ENCODE results near the gene CEP128. TPM values are rescaled to one million over a fixed set of nuclear protein-coding genes. Genes with fewer than 3 reads are reported as not detected.
"Not testable (repeated sequence)": the region's sequence is repeated elsewhere in the genome, so short reads cannot be mapped to it uniquely, and the experiment has no call there.

CEP128 gene
- total and polyA plus RNA-seq, 7 experiments from 2014 or later: 4.2 to 22.8 (median 9.9) TPM

- peak overlapping the region in 1 of 9 donors; percentile 50 for H3K27ac Mint-ChIP-seq
- DNase-seq (no peak), ATAC-seq (no peak)
- Histone ChIP-seq H3K9me3 (ENCODE audit: control insufficient read depth in 2 of 3, low read length in 3 of 3) (no peaks in the 10 kb centered on the region), H3K4me3 (ENCODE audit: low read length) (no peak overlapping the region), H3K36me3 (ENCODE audit: control insufficient read depth in 2 of 3, insufficient read depth in 3 of 3, low read length in 3 of 3) (no peaks in the 10 kb centered on the region), H3K27me3 (ENCODE audit: control insufficient read depth in 2 of 2, insufficient read depth in 2 of 2, low read length in 2 of 2) (no peaks in the 10 kb centered on the region), H3K27ac (ENCODE audit: low read depth, low read length) (no peak overlapping the region), H3K4me1 (ENCODE audit: control insufficient read depth in 2 of 2, insufficient read depth in 2 of 2, low read length in 2 of 2) (peaks cover 15 to 19% of the 10 kb centered on the region in 2 donors)
- peak overlapping the region in 3 of 10 donors; percentile 9 to 54 (median 29) for H3K4me3 Mint-ChIP-seq
- ChIA-PET POLR2A (interaction anchor here (1.5 kb wide), 1 partner anchor 262 kb away, joined by 3 read pairs; no protein-coding TSS in a partner anchor), CTCF (interaction anchor here (6.1 kb wide), 1 partner anchor 31 kb away, joined by 81 read pairs; no protein-coding TSS in a partner anchor)
- intact Hi-C loops (cut with micrococcal nuclease): loop anchor here in 1 of 2 donors (5.0 kb wide), 1 partner anchor 575 kb away; the partner anchor contains the start of gene SEL1L
- peaks cover 17 to 66% (median 44%) of the 10 kb centered on the region in 7 donors for H3K4me1 Mint-ChIP-seq
- peaks cover 0 to 23% (median 0%) of the 10 kb centered on the region in 5 donors for H3K36me3 Mint-ChIP-seq
- peaks cover 0 to 39% (median 0%) of the 10 kb centered on the region in 5 donors for H3K27me3 Mint-ChIP-seq
- H3K9me3 Mint-ChIP-seq: peaks cover 0 to 5% (median 0%) of the 10 kb centered on the region in 11 donors
Observed at GRCh38 chr14:80956922-80957321, 15.4 kb upstream of the CEP128 start.

- no peaks in the 10 kb centered on the region for H3K9me3 ChIP-seq (ENCODE audit: control insufficient read depth in 2 of 3, low read length in 3 of 3)
- ChIA-PET POLR2A (interaction anchor here (0.6 to 1.5 kb wide), 4 partner anchors 31 to 579 kb away, joined by 3 read pairs; no protein-coding TSS in a partner anchor), CTCF (interaction anchor here (0.7 to 6.1 kb wide), 3 partner anchors 12 to 256 kb away, joined by 3 to 81 read pairs (median 4); no protein-coding TSS in a partner anchor)
- H3K9me3 Mint-ChIP-seq: peaks cover 0 to 5% (median 0%) of the 10 kb centered on the region in 11 donors
- peaks cover 0 to 19% (median 0%) of the 10 kb centered on the region in 5 donors for H3K36me3 Mint-ChIP-seq
- peaks cover 0 to 48% (median 0%) of the 10 kb centered on the region in 5 donors for H3K27me3 Mint-ChIP-seq
- peak overlapping the region in 8 of 10 donors; percentile 44 to 93 (median 82) for H3K4me3 Mint-ChIP-seq
- intact Hi-C loops (cut with micrococcal nuclease): loop anchor here in 1 of 2 donors (5.0 kb wide), 1 partner anchor 576 kb away; the partner anchor contains the start of gene SEL1L
- no peaks in the 10 kb centered on the region for H3K36me3 ChIP-seq (ENCODE audit: control insufficient read depth in 2 of 3, insufficient read depth in 3 of 3, low read length in 3 of 3)
- peaks cover 15 to 19% of the 10 kb centered on the region in 2 donors for H3K4me1 ChIP-seq (ENCODE audit: control insufficient read depth in 2 of 2, insufficient read depth in 2 of 2, low read length in 2 of 2)
- ATAC-seq: no peak
- no peak for DNase-seq
- peaks cover 17 to 62% (median 44%) of the 10 kb centered on the region in 7 donors for H3K4me1 Mint-ChIP-seq
- H3K27ac Mint-ChIP-seq: peak overlapping the region in 1 of 9 donors; percentile 36
- H3K27ac ChIP-seq (ENCODE audit: low read depth, low read length): no peak overlapping the region
- no peaks in the 10 kb centered on the region for H3K27me3 ChIP-seq (ENCODE audit: control insufficient read depth in 2 of 2, insufficient read depth in 2 of 2, low read length in 2 of 2)
- H3K4me3 ChIP-seq (ENCODE audit: low read length): peak overlapping the region; percentile 87
Observed at GRCh38 chr14:80956102-80956501, 14.6 kb upstream of the CEP128 start.

DNA sequence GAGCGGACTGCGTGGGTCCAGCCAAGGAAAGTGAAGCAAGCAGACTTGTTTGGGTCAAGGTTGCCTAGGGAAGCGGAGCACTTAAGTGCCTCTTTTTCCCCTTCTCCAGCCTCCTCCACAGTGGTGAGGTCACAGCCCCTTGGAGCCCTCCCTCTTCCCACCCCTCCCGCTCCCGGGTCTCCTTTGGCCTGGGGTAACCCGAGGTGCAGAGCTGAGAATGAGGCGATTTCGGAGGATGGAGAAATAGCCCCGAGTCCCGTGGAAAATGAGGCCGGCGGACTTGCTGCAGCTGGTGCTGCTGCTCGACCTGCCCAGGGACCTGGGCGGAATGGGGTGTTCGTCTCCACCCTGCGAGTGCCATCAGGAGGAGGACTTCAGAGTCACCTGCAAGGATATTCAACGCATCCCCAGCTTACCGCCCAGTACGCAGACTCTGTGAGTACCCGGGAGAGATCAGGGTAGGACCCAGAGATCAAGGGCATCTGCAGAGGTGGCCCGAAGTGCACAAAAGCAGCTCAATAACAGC is 13.9 kb upstream of the CEP128 start, which contains the start of gene TSHR:
TSHR (plus strand) TSS at position 206 of the 526 bp plus-strand sequence; CDS start at position 266, 60 bp downstream.
- no peaks in the 10 kb centered on the region for H3K9me3 ChIP-seq (ENCODE audit: control insufficient read depth in 2 of 3, low read length in 3 of 3)
- H3K27me3 Mint-ChIP-seq: peaks cover 0 to 54% (median 0%) of the 10 kb centered on the region in 5 donors
- H3K9me3 Mint-ChIP-seq: peaks cover 0 to 5% (median 0%) of the 10 kb centered on the region in 11 donors
- intact Hi-C loops (cut with micrococcal nuclease): loop anchor here (1.0 to 5.0 kb wide), 7 partner anchors 15 to 577 kb away; partner anchors contain the start of genes CEP128 (in 1 of the 2) and SEL1L (in 1 of the 2)
- no peaks in the 10 kb centered on the region for H3K27me3 ChIP-seq (ENCODE audit: control insufficient read depth in 2 of 2, insufficient read depth in 2 of 2, low read length in 2 of 2)
- H3K4me1 Mint-ChIP-seq: peaks cover 17 to 58% (median 44%) of the 10 kb centered on the region in 7 donors
- peak within 1 kb of the TSS; percentile 80 to 93 (median 88) for H3K4me3 Mint-ChIP-seq
- ChIA-PET POLR2A (interaction anchor here (0.8 to 1.2 kb wide), 4 partner anchors 13 to 509 kb away, joined by 3 to 4 read pairs (median 3); no protein-coding TSS in a partner anchor), CTCF (interaction anchor here (0.7 to 6.1 kb wide), 5 partner anchors 12 to 257 kb away, joined by 3 to 81 read pairs (median 3); no protein-coding TSS in a partner anchor)
- H3K27ac Mint-ChIP-seq: peak within 1 kb of the TSS in 5 of 9 donors; percentile 6 to 86 (median 54)
- H3K4me3 ChIP-seq (ENCODE audit: low read length): peak within 1 kb of the TSS; percentile 87
- no peaks in the 10 kb centered on the region for H3K36me3 ChIP-seq (ENCODE audit: control insufficient read depth in 2 of 3, insufficient read depth in 3 of 3, low read length in 3 of 3)
- no peak for ATAC-seq
- DNase-seq: peak in 5 of 9 donors; percentile 8 to 26 (median 18)
- peaks cover 0 to 18% (median 0%) of the 10 kb centered on the region in 5 donors for H3K36me3 Mint-ChIP-seq
- peaks cover 15 to 19% of the 10 kb centered on the region in 2 donors for H3K4me1 ChIP-seq (ENCODE audit: control insufficient read depth in 2 of 2, insufficient read depth in 2 of 2, low read length in 2 of 2)
- H3K27ac ChIP-seq (ENCODE audit: low read depth, low read length): no peak within 1 kb of the TSS

- DNase-seq (peak; percentile 48 to 71 (median 66)), ATAC-seq (peak; percentile 84)
- Mint-ChIP-seq H3K27ac (peak overlapping the region in 4 of 9 donors; percentile 51 to 86 (median 67)), H3K4me1 (peaks cover 12 to 51% (median 37%) of the 10 kb centered on the region in 7 donors), H3K9me3 (peaks cover 0 to 5% (median 0%) of the 10 kb centered on the region in 11 donors), H3K27me3 (peaks cover 0 to 61% (median 4%) of the 10 kb centered on the region in 5 donors), H3K36me3 (peaks cover 0 to 18% (median 0%) of the 10 kb centered on the region in 5 donors), H3K4me3 (peak overlapping the region; percentile 80 to 93 (median 88))
- Histone ChIP-seq H3K4me3 (ENCODE audit: low read length) (peak overlapping the region; percentile 87), H3K27me3 (ENCODE audit: control insufficient read depth in 2 of 2, insufficient read depth in 2 of 2, low read length in 2 of 2) (no peaks in the 10 kb centered on the region), H3K9me3 (ENCODE audit: control insufficient read depth in 2 of 3, low read length in 3 of 3) (no peaks in the 10 kb centered on the region), H3K36me3 (ENCODE audit: control insufficient read depth in 2 of 3, insufficient read depth in 3 of 3, low read length in 3 of 3) (no peaks in the 10 kb centered on the region), H3K4me1 (ENCODE audit: control insufficient read depth in 2 of 2, insufficient read depth in 2 of 2, low read length in 2 of 2) (peaks cover 12 to 18% of the 10 kb centered on the region in 2 donors), H3K27ac (ENCODE audit: low read depth, low read length) (no peak overlapping the region)
- ChIA-PET POLR2A (interaction anchor here (0.8 to 1.2 kb wide), 3 partner anchors 12 to 510 kb away, joined by 3 to 4 read pairs (median 3); no protein-coding TSS in a partner anchor), CTCF (interaction anchor here (0.6 to 6.1 kb wide), 4 partner anchors 33 to 228 kb away, joined by 3 to 81 read pairs (median 3); no protein-coding TSS in a partner anchor)
- intact Hi-C loops (cut with micrococcal nuclease): loop anchor here (1.0 to 5.0 kb wide), 11 partner anchors 14 to 578 kb away; partner anchors contain the start of genes CEP128 (in 1 of the 2) and SEL1L (in 1 of the 2)
Observed at GRCh38 chr14:80954687-80955299, 13.3 kb upstream of the CEP128 start.

DNA sequence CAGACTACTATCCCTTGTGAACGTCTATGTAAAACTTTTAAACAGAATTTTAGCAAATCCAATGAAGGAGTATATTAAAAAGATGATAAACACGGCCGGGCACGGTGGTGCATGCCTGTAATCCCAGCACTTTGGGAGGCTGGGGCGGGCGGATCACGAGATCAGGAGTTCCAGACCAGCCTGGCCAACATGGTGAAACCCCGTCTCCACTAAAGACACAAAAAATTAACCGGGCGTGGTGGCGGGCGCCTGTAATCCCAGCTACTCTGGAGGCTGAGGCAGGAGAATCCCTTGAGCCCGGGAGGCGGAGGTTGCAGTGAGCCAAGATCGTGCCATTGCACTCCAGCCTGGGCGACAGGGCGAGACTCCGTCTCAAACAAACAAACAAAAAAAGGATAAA is 11.7 kb upstream of the CEP128 start:
- H3K9me3 Mint-ChIP-seq; intact Hi-C loops (cut with micrococcal nuclease); H3K36me3 ChIP-seq (ENCODE audit: control insufficient read depth in 2 of 3, insufficient read depth in 3 of 3, low read length in 3 of 3); H3K27ac ChIP-seq (ENCODE audit: low read depth, low read length); ATAC-seq; H3K4me3 Mint-ChIP-seq; H3K4me3 ChIP-seq (ENCODE audit: low read length); H3K27me3 ChIP-seq (ENCODE audit: control insufficient read depth in 2 of 2, insufficient read depth in 2 of 2, low read length in 2 of 2); DNase-seq; H3K4me1 ChIP-seq (ENCODE audit: control insufficient read depth in 2 of 2, insufficient read depth in 2 of 2, low read length in 2 of 2); H3K27ac Mint-ChIP-seq; H3K9me3 ChIP-seq (ENCODE audit: control insufficient read depth in 2 of 3, low read length in 3 of 3): not testable (repeated sequence)
- ChIA-PET POLR2A (interaction anchor here (0.9 kb wide), 1 partner anchor 37 kb away, joined by 5 read pairs; no protein-coding TSS in a partner anchor), CTCF (interaction anchor here (0.6 to 6.1 kb wide), 2 partner anchors 35 to 44 kb away, joined by 3 to 81 read pairs; no protein-coding TSS in a partner anchor)
- Mint-ChIP-seq H3K36me3 (peaks cover 0 to 16% (median 0%) of the 10 kb centered on the region in 5 donors), H3K4me1 (peaks cover 6 to 39% (median 21%) of the 10 kb centered on the region in 7 donors), H3K27me3 (peaks cover 4 to 71% (median 13%) of the 10 kb centered on the region in 5 donors)

DNA sequence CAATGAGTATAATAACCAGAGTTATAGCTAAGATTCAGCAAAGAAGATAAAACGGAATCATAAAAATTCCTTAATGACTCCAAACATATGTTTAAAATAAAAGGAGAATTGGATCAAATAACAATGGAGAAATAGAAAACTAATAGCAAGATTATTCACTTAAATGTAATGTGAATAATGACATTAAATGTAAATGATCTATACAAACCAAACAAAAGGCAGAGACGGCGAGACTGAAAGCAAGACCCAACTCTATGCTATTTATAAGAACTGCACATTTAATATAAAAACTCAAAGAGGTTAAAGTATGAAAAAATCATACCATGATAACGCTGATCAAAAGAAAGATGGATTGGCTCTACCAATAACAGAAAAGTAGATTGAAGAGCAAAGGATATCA is 10.0 kb upstream of the CEP128 start:
- Histone ChIP-seq H3K4me3 (ENCODE audit: low read length) (no peak overlapping the region), H3K27me3 (ENCODE audit: control insufficient read depth in 2 of 2, insufficient read depth in 2 of 2, low read length in 2 of 2) (no peaks in the 10 kb centered on the region), H3K9me3 (ENCODE audit: control insufficient read depth in 2 of 3, low read length in 3 of 3) (no peaks in the 10 kb centered on the region), H3K4me1 (ENCODE audit: control insufficient read depth in 2 of 2, insufficient read depth in 2 of 2, low read length in 2 of 2) (peaks cover 0 to 5% of the 10 kb centered on the region in 2 donors), H3K27ac (ENCODE audit: low read depth, low read length) (no peak overlapping the region), H3K36me3 (ENCODE audit: control insufficient read depth in 2 of 3, insufficient read depth in 3 of 3, low read length in 3 of 3) (no peaks in the 10 kb centered on the region)
- peaks cover 0 to 4% (median 0%) of the 10 kb centered on the region in 11 donors for H3K9me3 Mint-ChIP-seq
- H3K27ac Mint-ChIP-seq: no peak overlapping the region
- ATAC-seq (no peak), DNase-seq (no peak)
- H3K4me3 Mint-ChIP-seq: no peak overlapping the region
- H3K27me3 Mint-ChIP-seq: peaks cover 8 to 68% (median 24%) of the 10 kb centered on the region in 5 donors
- CTCF ChIA-PET: interaction anchor here (0.6 to 1.1 kb wide), 3 partner anchors 9 to 121 kb away, joined by 3 read pairs; no protein-coding TSS in a partner anchor
- POLR2A ChIA-PET: no interaction called here
- intact Hi-C loops (cut with micrococcal nuclease): no loop called here
- H3K4me1 Mint-ChIP-seq: peaks cover 2 to 25% (median 13%) of the 10 kb centered on the region in 7 donors
- peaks cover 0 to 7% (median 0%) of the 10 kb centered on the region in 5 donors for H3K36me3 Mint-ChIP-seq
